HEK293T (cell line): ENCODE measurements around the gene RHCE.

Experiments used
- ARNT ChIP-seq: fragments of 450-650 bp; IDR thresholded peaks from 2 replicates; pipeline ENCODE4 v1.6.1; 2017; ENCODE audit warnings: mild to moderate bottlenecking
- BHLHE40 ChIP-seq: fragments of 450-650 bp; IDR thresholded peaks from 2 replicates; pipeline ENCODE4 v1.6.1; 2016; ENCODE audit warnings: mild to moderate bottlenecking, moderate library complexity, borderline replicate concordance
- ELF4 ChIP-seq: fragments of 450-650 bp; IDR thresholded peaks from 2 replicates; pipeline ENCODE4 v1.6.1; 2017; ENCODE audit warnings: antibody characterized with exemption
- FOXA1 ChIP-seq: fragments of 450-650 bp; IDR thresholded peaks from 2 replicates; pipeline ENCODE4 v1.6.1; 2016; ENCODE audit warnings: mild to moderate bottlenecking
- FOXK2 ChIP-seq: fragments of 450-650 bp; IDR thresholded peaks from 2 replicates; pipeline ENCODE4 v1.6.1; 2016; ENCODE audit warnings: mild to moderate bottlenecking
- FOXM1 ChIP-seq: fragments of 450-650 bp; IDR thresholded peaks from 2 replicates; pipeline ENCODE4 v1.6.1; 2017; ENCODE audit warnings: mild to moderate bottlenecking, borderline replicate concordance
- L3MBTL2 ChIP-seq: fragments of 450-650 bp; conservative IDR thresholded peaks from 2 replicates; pipeline ENCODE4 v1.6.1; 2016; ENCODE audit warnings: mild to moderate bottlenecking
- SP1 ChIP-seq: fragments of 450-650 bp; IDR thresholded peaks from 2 replicates; pipeline ENCODE4 v1.6.1; 2017
- SUZ12 ChIP-seq: fragments of 450-650 bp; IDR thresholded peaks from 2 replicates; pipeline ENCODE4 v1.6.1; 2016; ENCODE audit warnings: mild to moderate bottlenecking
- ZNF384 ChIP-seq: fragments of 450-650 bp; IDR thresholded peaks from 2 replicates; pipeline ENCODE4 v1.6.1; 2016

DNA sequence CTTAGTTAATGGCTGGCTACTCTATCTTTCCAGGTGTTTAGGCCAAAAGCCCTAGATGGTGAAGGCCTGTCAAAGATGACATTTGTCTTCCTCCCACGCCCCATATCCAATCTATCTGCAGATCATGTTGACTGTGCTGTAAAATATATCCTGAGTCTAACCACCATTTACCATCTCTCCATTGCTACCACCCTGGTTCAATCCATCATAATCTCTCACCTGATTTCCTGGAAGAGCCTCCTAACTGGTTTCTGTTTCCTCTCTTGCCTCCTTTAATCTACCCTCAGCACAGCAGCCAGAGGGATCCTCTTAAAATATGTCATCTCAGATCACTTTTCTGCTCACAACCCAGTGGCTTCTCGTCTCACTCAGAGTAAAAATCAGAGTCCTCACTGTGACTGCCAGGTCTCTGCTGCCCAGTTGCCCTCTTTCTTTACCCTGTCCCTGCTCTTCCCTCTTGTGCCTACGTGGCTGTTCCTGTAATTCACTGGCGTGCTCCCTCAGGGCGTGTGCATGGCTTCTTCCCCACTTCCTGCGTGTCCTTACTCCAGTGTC is 64.7 kb downstream of the RHCE start:
- TF ChIP-seq SUZ12 (no peak), ZNF384 (no peak), ARNT (no peak), SP1 (no peak), FOXK2 (no peak), FOXA1 (no peak), FOXM1 (no peak), BHLHE40 (no peak), L3MBTL2 (no peak), ELF4 (no peak)
